Endothelial cell of umbilical vein (primary cell): ENCODE results near the gene SLC24A3. TPM values are rescaled to one million over a fixed set of nuclear protein-coding genes. Genes with fewer than 3 reads are reported as not detected.

Source experiments
- BruUV-seq: library from RNA; stranded (reverse); fragments of 400-500 nt; replicated peaks from 2 replicates; lab custom pipeline; 2021; lab: Mats Ljungman, UMichigan
- CTCF ChIA-PET: fragments of 300-600, 350-600 bp; sonication (Branson Sonifier 250); formaldehyde crosslinking; loops from one replicate; lab custom pipeline; 2021; ENCODE audit warnings: antibody characterized with exemption, inconsistent platforms; lab: Charles Lee
- POLR2A ChIA-PET: fragments of 300-600, 350-600 bp; sonication (Branson Sonifier 250); formaldehyde crosslinking; loops from one replicate; lab custom pipeline; 2021; ENCODE audit warnings: antibody characterized with exemption, inconsistent platforms; lab: Charles Lee
- DNase-seq: peaks from one replicate; pipeline ENCODE4 v3.0.0-alpha.2; 2011; ENCODE audit warnings: low read depth, low spot score
- FAIRE-seq: peaks from 2 replicates; lab custom pipeline; 2011; peaks lifted over from hg19 to GRCh38; lab: Jason Lieb, UNC
- H2AFZ ChIP-seq: 2 replicates; pipeline ENCODE4 v1.6.0; 2012; ENCODE audit warnings: low read depth, low read length, control low read depth, inconsistent platforms
- H3K27ac ChIP-seq: 2 replicates; pipeline ENCODE4 v1.5.1; 2011; ENCODE audit warnings: low read depth, mild to moderate bottlenecking, control low read depth, low read length, moderate library complexity; ENCODE audit not compliant: insufficient read depth
- H3K27me3 ChIP-seq, 2 experiments: 2 replicates each; pipeline versions ENCODE4 v1.6.0 to v1.6.1; 2011; ENCODE audit warnings: low read length in 2 of 2, mixed read lengths in 1 of 2; ENCODE audit not compliant: control insufficient read depth in 2 of 2, insufficient read depth in 2 of 2
- H3K36me3 ChIP-seq, 2 experiments: 2 replicates in 1 of 2; 3 replicates in 1 of 2; pipeline ENCODE4 v1.5.1; 2011; ENCODE audit warnings: low read length in 2 of 2, mild to moderate bottlenecking in 1 of 2, moderate library complexity in 1 of 2; ENCODE audit not compliant: control insufficient read depth in 2 of 2, insufficient read depth in 2 of 2; ENCODE audit errors: extremely low read depth in 1 of 2
- H3K4me1 ChIP-seq: 3 replicates; pipeline ENCODE4 v1.5.1; 2011; ENCODE audit warnings: mild to moderate bottlenecking, low read length; ENCODE audit not compliant: control insufficient read depth, insufficient read depth; ENCODE audit errors: extremely low read depth
- H3K4me2 ChIP-seq: 2 replicates; pipeline ENCODE4 v1.6.1; 2011; ENCODE audit warnings: low read length, control low read depth, mixed read lengths; ENCODE audit not compliant: insufficient read depth
- H3K4me3 ChIP-seq, 3 experiments: fragments of 200-600 bp in 1 of 3; sonication (generic), shearing (Covaris generic) in 1 of 3; replicated peaks in 1 of 3; 2 replicates each; pipeline ENCODE4 v1.5.1; 2011 to 2016; ENCODE audit warnings: control low read depth in 3 of 3, low read length in 3 of 3, mild to moderate bottlenecking in 2 of 3, inconsistent platforms in 1 of 3, low read depth in 1 of 3, moderate library complexity in 1 of 3; ENCODE audit not compliant: insufficient read depth in 1 of 3
- H3K79me2 ChIP-seq: 2 replicates; pipeline ENCODE4 v1.6.0; 2012; ENCODE audit warnings: low read length, inconsistent platforms; ENCODE audit not compliant: control insufficient read depth, insufficient read depth
- H3K9ac ChIP-seq: replicated peaks from 2 replicates; pipeline ENCODE3; 2011; ENCODE audit warnings: low read length, control low read depth; ENCODE audit not compliant: insufficient read depth; ENCODE audit errors: extremely low read depth
- H3K9me1 ChIP-seq: replicated peaks from 3 replicates; pipeline ENCODE4 v1.6.0; 2011; ENCODE audit warnings: mild to moderate bottlenecking, low read length; ENCODE audit not compliant: control insufficient read depth, insufficient read depth; ENCODE audit errors: extremely low read depth
- H3K9me3 ChIP-seq: replicated peaks from 2 replicates; pipeline ENCODE4 v1.5.1; 2012; ENCODE audit warnings: low read length, inconsistent platforms; ENCODE audit not compliant: control insufficient read depth, insufficient read depth
- H4K20me1 ChIP-seq: replicated peaks from 2 replicates; pipeline ENCODE3; 2011; ENCODE audit warnings: mild to moderate bottlenecking, low read length; ENCODE audit not compliant: control insufficient read depth, insufficient read depth; ENCODE audit errors: extremely low read depth
- EZH2 ChIP-seq: IDR thresholded peaks from 2 replicates; pipeline ENCODE4 v1.6.1; 2012; ENCODE audit warnings: borderline replicate concordance, low read depth, mild to moderate bottlenecking, moderate library complexity, low read length, inconsistent platforms; ENCODE audit not compliant: severe bottlenecking
- FOS ChIP-seq: IDR thresholded peaks from 2 replicates; pipeline ENCODE4 v1.6.1; 2011; ENCODE audit warnings: mild to moderate bottlenecking, low read length, moderate library complexity, borderline replicate concordance; ENCODE audit not compliant: insufficient read depth
- GATA2 ChIP-seq: IDR thresholded peaks from 2 replicates; pipeline ENCODE4 v1.7.0; 2011; ENCODE audit warnings: low read depth, mild to moderate bottlenecking, moderate library complexity, mixed read lengths, low read length; ENCODE audit not compliant: insufficient read length, insufficient read depth
- JUN ChIP-seq: IDR thresholded peaks from 2 replicates; pipeline ENCODE4 v1.6.1; 2011; ENCODE audit warnings: borderline replicate concordance, low read depth; ENCODE audit not compliant: insufficient read length, insufficient read depth
- MAX ChIP-seq: IDR thresholded peaks from 2 replicates; pipeline ENCODE4 v1.6.1; 2011; ENCODE audit not compliant: insufficient read depth, insufficient read length
- MYC ChIP-seq: IDR thresholded peaks from one replicate; pipeline ENCODE4 v1.6.1; 2011; ENCODE audit warnings: mild to moderate bottlenecking, low read depth, low read length
- POLR2A ChIP-seq: IDR thresholded peaks from 2 replicates; pipeline ENCODE4 v1.6.1; 2012; ENCODE audit warnings: low read depth, mild to moderate bottlenecking, control low read depth, low read length
- POLR2AphosphoS5 ChIP-seq: IDR thresholded peaks from 2 replicates; pipeline ENCODE4 v1.6.1; 2012; ENCODE audit warnings: low read depth, mild to moderate bottlenecking, control low read depth, low read length, moderate library complexity; ENCODE audit not compliant: insufficient read depth
- dilution Hi-C: fragments of 300-500 bp; cut with MboI; formaldehyde crosslinking; loops from one replicate; pipeline ENCODE4 v1.15.0; 2019; ENCODE audit warnings: low sequenced_read_pairs; ENCODE audit not compliant: extremely low pct_ligation_motif_present
- intact Hi-C: fragments of 100-400 bp; cut with micrococcal nuclease; formaldehyde crosslinking; loops from one replicate; pipeline ENCODE4 v1.10.0; 2022
- polyA plus RNA-seq, 4 experiments: library from polyadenylated mRNA; depleted of rRNA in 3 of 4; stranded (reverse) in 3 of 4; unstranded in 1 of 4; fragments of >200 nt; gene quantifications; 2 replicates each; pipeline versions ENCODE4 v1.2.1 to v1.2.3, GENCODE V29; 2011 to 2012; ENCODE audit warnings: missing spikeins in 1 of 4
- total RNA-seq: library from RNA; stranded (reverse); gene quantifications from 2 replicates; pipeline ENCODE4 v1.2.3, GENCODE V29; 2021
- TF ChIP-seq, protein P1 (sequence below), 2 donors: IDR thresholded peaks; 1 replicate in 1 of 2; 2 replicates in 1 of 2; pipeline ENCODE4 v1.5.1; 2011; ENCODE audit warnings: low read length in 2 of 2, mild to moderate bottlenecking in 2 of 2, moderate library complexity in 2 of 2, control low read depth in 1 of 2, inconsistent platforms in 1 of 2, low read depth in 1 of 2; ENCODE audit not compliant: insufficient read depth in 1 of 2; ENCODE audit errors: extremely low read depth in 1 of 2

SLC24A3 gene
- total and polyA plus RNA-seq, 2 donors (not counting 3 experiments of a cell fraction or from before 2014, with no cell fraction given): not detected

- no peaks in the 10 kb centered on the region for H3K9me3 ChIP-seq
- no peaks in the 10 kb centered on the region for H3K9me1 ChIP-seq
- H3K27ac ChIP-seq: no peak overlapping the region
- H2AFZ ChIP-seq: no peak overlapping the region
- H3K79me2 ChIP-seq: no peaks in the 10 kb centered on the region
- dilution Hi-C loops (no loop called here), intact Hi-C loops (no loop called here)
- H3K4me3 ChIP-seq: no peak overlapping the region
- no peak for TF ChIP-seq MYC
- TF ChIP-seq GATA2: no peak
- TF ChIP-seq FOS: no peak
- no peak for TF ChIP-seq MAX
- TF ChIP-seq JUN: no peak
- TF ChIP-seq POLR2A: no peak
- no peak for TF ChIP-seq EZH2
- no peak for TF ChIP-seq POLR2AphosphoS5
- TF ChIP-seq, protein P1, sequence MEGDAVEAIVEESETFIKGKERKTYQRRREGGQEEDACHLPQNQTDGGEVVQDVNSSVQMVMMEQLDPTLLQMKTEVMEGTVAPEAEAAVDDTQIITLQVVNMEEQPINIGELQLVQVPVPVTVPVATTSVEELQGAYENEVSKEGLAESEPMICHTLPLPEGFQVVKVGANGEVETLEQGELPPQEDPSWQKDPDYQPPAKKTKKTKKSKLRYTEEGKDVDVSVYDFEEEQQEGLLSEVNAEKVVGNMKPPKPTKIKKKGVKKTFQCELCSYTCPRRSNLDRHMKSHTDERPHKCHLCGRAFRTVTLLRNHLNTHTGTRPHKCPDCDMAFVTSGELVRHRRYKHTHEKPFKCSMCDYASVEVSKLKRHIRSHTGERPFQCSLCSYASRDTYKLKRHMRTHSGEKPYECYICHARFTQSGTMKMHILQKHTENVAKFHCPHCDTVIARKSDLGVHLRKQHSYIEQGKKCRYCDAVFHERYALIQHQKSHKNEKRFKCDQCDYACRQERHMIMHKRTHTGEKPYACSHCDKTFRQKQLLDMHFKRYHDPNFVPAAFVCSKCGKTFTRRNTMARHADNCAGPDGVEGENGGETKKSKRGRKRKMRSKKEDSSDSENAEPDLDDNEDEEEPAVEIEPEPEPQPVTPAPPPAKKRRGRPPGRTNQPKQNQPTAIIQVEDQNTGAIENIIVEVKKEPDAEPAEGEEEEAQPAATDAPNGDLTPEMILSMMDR (IDR thresholded peaks at IDR 0.05; ENCODE audit: extremely low read depth in 1 of 2, insufficient read depth in 1 of 2, low read depth in 1 of 2, low read length in 2 of 2): no peak
- ChIA-PET CTCF (no interaction called here), POLR2A (no interaction called here)
- no peaks in the 10 kb centered on the region for H3K4me1 ChIP-seq
- no peak for FAIRE-seq
- no peak for DNase-seq
- H3K4me2 ChIP-seq: no peak overlapping the region
- BruUV-seq: no TSS peak
- no peaks in the 10 kb centered on the region for H3K36me3 ChIP-seq
- no peaks in the 10 kb centered on the region for H4K20me1 ChIP-seq
- peaks cover 0 to 1% of the 10 kb centered on the region in 2 experiments for H3K27me3 ChIP-seq
- no peak overlapping the region for H3K9ac ChIP-seq
These were observed 403.6 kb downstream of the SLC24A3 start for GRCh38 chr20:19616081-19616480.
